ENCODE measurements around the gene TRIM10.

Gene TRIM10

DNA sequence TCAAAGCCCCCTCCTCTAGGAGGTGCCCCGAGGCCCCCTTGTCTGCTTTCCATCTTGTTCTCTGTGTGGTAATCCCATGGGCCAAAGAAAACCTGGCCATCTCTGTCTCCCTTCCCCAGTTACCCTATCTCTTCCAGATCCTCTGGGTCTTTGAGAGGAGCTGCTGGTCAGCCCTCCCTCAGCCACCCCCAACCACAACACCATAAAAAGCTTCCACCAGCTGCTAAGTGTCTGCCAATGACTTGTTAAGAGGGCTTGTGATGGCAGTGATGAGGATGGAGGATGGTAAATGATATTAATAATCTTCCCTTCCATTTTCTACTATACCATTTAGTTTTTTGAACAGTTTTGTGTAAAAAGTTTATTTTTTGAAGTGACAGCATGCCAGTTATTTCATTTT, 34.9 kb upstream of the TRIM10 start:
- no peak overlapping the region for H3K27ac ChIP-seq (ENCODE audit: low read depth, low read length, severe bottlenecking)
- H3K9me3 ChIP-seq (ENCODE audit: control insufficient read depth, low read length): no peaks in the 10 kb centered on the region
- no peaks in the 10 kb centered on the region for H3K4me1 ChIP-seq (ENCODE audit: control insufficient read depth, insufficient read depth, low read length, poor library complexity, severe bottlenecking)
- WGBS, 2 experiments (ENCODE audit: insufficient coverage in 2 of 2): 88% methylated on average over 1 of the region's 1 CpG; no CpG with 5 or more reads in 1 of the 2 experiments
- H3K36me3 ChIP-seq (ENCODE audit: control insufficient read depth, insufficient read depth, low read length): peaks cover 67% of the 10 kb centered on the region
- H3K4me3 ChIP-seq (ENCODE audit: extremely low read depth, insufficient read depth, low read length, poor library complexity, severe bottlenecking): no peak overlapping the region

DNA sequence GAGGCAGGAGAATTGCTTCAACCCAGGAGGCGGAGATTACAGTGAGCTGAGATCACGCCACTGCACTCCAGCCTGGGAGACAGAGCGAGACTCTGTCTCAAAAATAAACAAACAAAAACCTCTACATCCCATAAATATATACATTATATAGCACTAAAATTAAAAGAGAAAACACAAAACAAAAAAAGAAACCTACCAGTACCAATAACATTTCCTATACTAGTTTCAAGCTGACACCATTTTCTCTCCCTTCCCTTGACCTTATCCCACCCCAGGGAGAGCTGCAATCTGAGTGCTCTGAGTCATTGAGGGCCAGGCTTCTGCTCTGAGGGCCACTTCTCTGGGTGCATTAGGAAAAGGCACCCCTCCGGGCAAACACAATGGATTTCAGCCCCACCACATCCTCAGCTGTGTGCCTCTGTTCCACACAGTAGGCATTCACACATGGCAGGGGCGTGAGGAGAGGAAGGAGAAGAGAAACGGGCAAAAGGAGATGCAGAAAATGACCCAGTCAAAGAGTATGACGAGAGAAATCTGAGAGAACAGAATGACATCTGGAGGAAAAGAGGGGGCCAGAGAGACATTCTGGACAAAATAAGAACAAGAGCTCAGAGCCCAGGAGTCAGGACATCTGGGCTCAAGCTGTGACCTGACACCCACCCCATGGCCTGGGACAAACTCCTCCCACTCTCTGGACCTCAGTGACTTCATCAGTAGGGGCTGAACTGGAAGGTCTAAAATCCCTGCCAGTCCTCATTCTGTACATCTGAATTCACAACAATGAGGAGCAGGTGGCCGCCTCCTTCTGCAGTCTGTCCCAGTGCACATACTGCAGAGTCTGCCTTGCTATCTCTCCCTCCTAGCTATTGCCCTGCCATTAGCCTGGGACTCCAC, 34.0 kb upstream of the TRIM10 start:
- Histone ChIP-seq H3K36me3 (ENCODE audit: control insufficient read depth, insufficient read depth, low read length) (peaks cover 67% of the 10 kb centered on the region), H3K4me3 (ENCODE audit: extremely low read depth, insufficient read depth, low read length, poor library complexity, severe bottlenecking) (no peak overlapping the region), H3K27ac (ENCODE audit: low read depth, low read length, severe bottlenecking) (no peak overlapping the region), H3K9me3 (ENCODE audit: control insufficient read depth, low read length) (no peaks in the 10 kb centered on the region), H3K4me1 (ENCODE audit: control insufficient read depth, insufficient read depth, low read length, poor library complexity, severe bottlenecking) (no peaks in the 10 kb centered on the region)
- 82 to 96% methylated on average over 2 to 6 of the region's 8 CpGs for WGBS, 2 experiments (ENCODE audit: insufficient coverage in 2 of 2)

DNA sequence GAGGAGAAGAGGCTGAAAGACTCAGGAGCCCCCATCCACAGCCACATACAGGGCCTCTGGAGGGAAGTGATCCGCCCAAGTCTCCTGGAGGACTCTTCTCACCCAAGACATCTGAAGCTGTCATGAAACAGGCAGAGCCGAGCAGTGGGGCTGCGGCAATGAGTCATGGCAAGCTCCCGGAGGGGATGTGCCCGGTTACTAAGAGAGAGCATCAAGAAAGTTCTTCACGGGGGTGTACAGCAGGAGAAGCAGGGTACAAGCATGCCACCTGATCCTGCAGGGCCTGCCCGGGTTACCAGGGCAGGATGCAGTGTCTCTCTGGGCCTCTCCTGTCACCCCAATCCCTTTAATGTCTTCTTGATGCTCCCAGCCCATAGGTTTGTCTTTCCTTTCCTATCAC, 31.1 kb upstream of the TRIM10 start:
- 86 to 90% methylated on average over 6 of the region's 7 CpGs for WGBS, 2 experiments (ENCODE audit: insufficient coverage in 2 of 2)
- Histone ChIP-seq H3K9me3 (ENCODE audit: control insufficient read depth, low read length) (no peaks in the 10 kb centered on the region), H3K4me3 (ENCODE audit: extremely low read depth, insufficient read depth, low read length, poor library complexity, severe bottlenecking) (no peak overlapping the region), H3K27ac (ENCODE audit: low read depth, low read length, severe bottlenecking) (no peak overlapping the region), H3K36me3 (ENCODE audit: control insufficient read depth, insufficient read depth, low read length) (peaks cover 66% of the 10 kb centered on the region), H3K4me1 (ENCODE audit: control insufficient read depth, insufficient read depth, low read length, poor library complexity, severe bottlenecking) (no peaks in the 10 kb centered on the region)

GRCh38 chr6:30188541-30188940, 27.5 kb upstream of the TRIM10 start:
- WGBS, 2 experiments (ENCODE audit: insufficient coverage in 2 of 2): 92 to 93% methylated on average over 5 of the region's 5 CpGs
- Histone ChIP-seq H3K4me1 (ENCODE audit: control insufficient read depth, insufficient read depth, low read length, poor library complexity, severe bottlenecking) (no peaks in the 10 kb centered on the region), H3K36me3 (ENCODE audit: control insufficient read depth, insufficient read depth, low read length) (peaks cover 65% of the 10 kb centered on the region), H3K9me3 (ENCODE audit: control insufficient read depth, low read length) (no peaks in the 10 kb centered on the region), H3K27ac (ENCODE audit: low read depth, low read length, severe bottlenecking) (no peak overlapping the region), H3K4me3 (ENCODE audit: extremely low read depth, insufficient read depth, low read length, poor library complexity, severe bottlenecking) (no peak overlapping the region)

DNA sequence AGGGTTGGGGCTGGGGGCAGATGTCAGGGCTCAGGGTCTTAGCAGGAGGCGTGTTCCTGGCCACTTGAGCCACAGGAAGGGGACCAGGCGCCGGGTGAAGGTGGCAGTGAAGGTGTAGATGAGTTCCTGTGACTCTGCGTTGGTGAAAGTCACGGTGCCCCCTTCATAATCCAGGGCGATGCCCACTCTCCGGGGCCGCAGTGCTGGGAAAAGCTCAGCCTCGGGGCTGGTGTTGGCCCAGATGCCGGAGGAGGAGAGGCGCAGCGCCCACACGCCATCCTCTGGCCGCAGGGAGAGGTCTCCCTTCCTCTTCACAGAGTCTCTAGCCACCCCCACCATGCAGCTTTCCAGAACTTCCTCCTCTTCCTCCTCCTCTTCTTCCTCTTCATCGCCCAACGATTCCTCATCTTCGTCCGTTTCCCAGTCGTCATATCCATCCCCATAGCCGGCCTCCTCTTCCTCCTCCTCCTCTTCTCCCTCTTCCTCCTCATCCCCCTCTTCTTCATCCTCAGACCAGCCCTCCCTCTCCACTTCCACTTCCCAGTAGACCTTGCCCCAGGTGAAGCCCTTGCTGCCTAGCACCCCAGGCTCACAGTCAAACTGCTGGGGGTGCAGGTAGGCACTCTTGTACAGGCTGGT, 25.0 kb upstream of the TRIM10 start:
- peaks cover 55% of the 10 kb centered on the region for H3K36me3 ChIP-seq (ENCODE audit: control insufficient read depth, insufficient read depth, low read length)
- 91 to 94% methylated on average over 19 to 20 of the region's 20 CpGs for whole genome bisulfite sequencing, 2 experiments (ENCODE audit: insufficient coverage in 2 of 2)

DNA sequence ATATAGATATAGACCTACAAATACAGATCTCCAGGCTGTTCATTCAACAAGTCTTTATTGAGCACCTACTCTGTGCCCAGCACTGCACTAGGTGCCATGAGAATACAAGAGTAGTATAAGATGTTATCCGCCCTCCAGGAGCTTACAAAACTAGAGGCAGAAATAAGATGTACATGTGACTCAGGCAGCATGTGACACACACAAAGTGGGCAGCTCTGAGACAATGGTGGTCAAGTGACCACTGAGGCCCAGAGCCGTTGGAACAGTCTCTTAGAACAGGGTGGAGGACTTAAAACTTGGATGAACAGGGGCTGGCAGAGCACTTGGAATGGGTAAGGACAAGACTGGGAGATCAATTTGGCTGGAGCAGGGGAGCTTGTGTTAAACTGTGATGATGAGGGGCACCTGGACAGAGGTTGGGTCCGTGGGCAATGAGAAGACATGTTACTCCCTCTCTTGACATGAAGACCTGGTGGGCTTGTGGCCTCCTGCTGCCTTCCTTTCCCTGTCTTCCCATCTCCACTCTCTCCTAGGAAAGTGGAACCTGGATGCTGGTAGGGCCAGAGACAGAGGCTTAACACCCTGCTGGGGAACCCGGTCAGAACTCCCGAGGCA, 23.5 kb upstream of the TRIM10 start:
- Histone ChIP-seq H3K27ac (ENCODE audit: low read depth, low read length, severe bottlenecking) (no peak overlapping the region), H3K9me3 (ENCODE audit: control insufficient read depth, low read length) (peaks cover 4% of the 10 kb centered on the region), H3K36me3 (ENCODE audit: control insufficient read depth, insufficient read depth, low read length) (peaks cover 42% of the 10 kb centered on the region), H3K4me1 (ENCODE audit: control insufficient read depth, insufficient read depth, low read length, poor library complexity, severe bottlenecking) (no peaks in the 10 kb centered on the region), H3K4me3 (ENCODE audit: extremely low read depth, insufficient read depth, low read length, poor library complexity, severe bottlenecking) (no peak overlapping the region)
- WGBS, 2 experiments (ENCODE audit: insufficient coverage in 2 of 2): 94 to 97% methylated on average over 3 to 4 of the region's 5 CpGs

More for the DNA sequence above, 25.0 kb upstream of the TRIM10 start:
- Histone ChIP-seq H3K4me3 (ENCODE audit: extremely low read depth, insufficient read depth, low read length, poor library complexity, severe bottlenecking) (no peak overlapping the region), H3K27ac (ENCODE audit: low read depth, low read length, severe bottlenecking) (no peak overlapping the region), H3K9me3 (ENCODE audit: control insufficient read depth, low read length) (no peaks in the 10 kb centered on the region), H3K4me1 (ENCODE audit: control insufficient read depth, insufficient read depth, low read length, poor library complexity, severe bottlenecking) (no peaks in the 10 kb centered on the region)

DNA sequence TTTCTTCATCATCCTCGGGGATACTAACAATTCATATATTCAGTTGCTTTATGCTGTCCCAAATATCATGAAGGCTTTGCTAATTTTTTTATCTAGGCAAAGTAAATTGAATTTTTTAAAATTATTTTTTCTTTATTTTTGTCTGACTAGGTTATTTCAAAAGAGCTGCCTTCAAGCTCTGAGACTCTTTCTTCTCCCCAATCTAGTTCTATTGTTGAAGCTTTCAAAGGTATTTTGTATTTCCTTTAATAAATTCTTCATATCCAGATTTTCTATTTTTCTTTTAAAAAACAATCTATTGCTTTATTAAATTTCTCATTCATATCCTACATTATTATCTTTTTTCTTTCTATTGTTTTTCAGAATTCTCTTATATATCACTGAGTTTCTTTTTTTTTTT, 19.1 kb upstream of the TRIM10 start:
- peaks cover 6% of the 10 kb centered on the region for H3K36me3 ChIP-seq (ENCODE audit: control insufficient read depth, insufficient read depth, low read length)
- no peak overlapping the region for H3K4me3 ChIP-seq (ENCODE audit: extremely low read depth, insufficient read depth, low read length, poor library complexity, severe bottlenecking)
- H3K9me3 ChIP-seq (ENCODE audit: control insufficient read depth, low read length): peaks cover 6% of the 10 kb centered on the region
- no peak overlapping the region for H3K27ac ChIP-seq (ENCODE audit: low read depth, low read length, severe bottlenecking)
- no peaks in the 10 kb centered on the region for H3K4me1 ChIP-seq (ENCODE audit: control insufficient read depth, insufficient read depth, low read length, poor library complexity, severe bottlenecking)
- WGBS, 2 experiments (ENCODE audit: insufficient coverage in 2 of 2): no CpG with 5 or more reads among the region's 1 CpG

DNA sequence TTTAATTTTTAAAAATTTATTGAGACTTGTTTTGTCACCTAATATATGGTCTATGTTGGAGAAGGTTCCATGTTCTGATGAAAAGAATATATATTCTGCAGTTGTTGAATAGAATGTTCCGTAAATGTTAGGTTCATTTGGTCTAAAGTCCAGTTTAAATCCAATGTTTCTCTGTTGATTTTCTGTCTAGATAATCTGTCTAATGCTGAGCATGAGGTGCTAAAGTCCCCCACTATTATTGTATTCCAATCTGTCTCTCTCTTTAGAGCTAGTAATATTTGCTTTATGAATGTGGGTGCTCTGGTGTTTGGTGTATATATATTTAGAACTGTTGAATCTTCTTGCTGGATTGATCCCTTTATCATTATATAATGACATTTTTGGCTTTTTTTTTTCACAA, 17.8 kb upstream of the TRIM10 start:
- Histone ChIP-seq H3K9me3 (ENCODE audit: control insufficient read depth, low read length) (peaks cover 6% of the 10 kb centered on the region), H3K4me1 (ENCODE audit: control insufficient read depth, insufficient read depth, low read length, poor library complexity, severe bottlenecking) (no peaks in the 10 kb centered on the region), H3K4me3 (ENCODE audit: extremely low read depth, insufficient read depth, low read length, poor library complexity, severe bottlenecking) (no peak overlapping the region), H3K36me3 (ENCODE audit: control insufficient read depth, insufficient read depth, low read length) (no peaks in the 10 kb centered on the region), H3K27ac (ENCODE audit: low read depth, low read length, severe bottlenecking) (no peak overlapping the region)
- 78 to 83% methylated on average over 1 of the region's 1 CpG for WGBS, 2 experiments (ENCODE audit: insufficient coverage in 2 of 2)

DNA sequence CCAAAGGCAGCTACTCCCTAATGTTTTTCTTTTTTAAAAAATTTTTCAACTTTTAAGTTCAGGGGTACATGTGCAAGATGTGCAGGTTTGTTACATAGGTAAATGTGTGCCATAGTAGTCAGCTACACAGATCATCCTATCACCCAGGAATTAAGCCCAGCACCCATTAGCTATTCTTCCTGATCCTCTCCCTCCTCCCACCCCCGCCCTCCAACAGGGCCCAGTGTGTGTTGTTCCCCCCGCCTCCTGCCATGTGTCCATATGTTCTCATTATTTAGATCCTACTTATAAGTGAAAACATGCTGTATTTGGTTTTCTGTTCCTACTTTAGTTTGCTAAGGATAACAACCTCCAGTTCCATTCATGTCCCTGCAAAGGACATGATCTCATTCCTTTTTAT, 14.8 kb upstream of the TRIM10 start:
- H3K9me3 ChIP-seq (ENCODE audit: control insufficient read depth, low read length): peaks cover 6% of the 10 kb centered on the region
- no peaks in the 10 kb centered on the region for H3K4me1 ChIP-seq (ENCODE audit: control insufficient read depth, insufficient read depth, low read length, poor library complexity, severe bottlenecking)
- H3K4me3 ChIP-seq (ENCODE audit: extremely low read depth, insufficient read depth, low read length, poor library complexity, severe bottlenecking): no peak overlapping the region
- no peaks in the 10 kb centered on the region for H3K36me3 ChIP-seq (ENCODE audit: control insufficient read depth, insufficient read depth, low read length)
- H3K27ac ChIP-seq (ENCODE audit: low read depth, low read length, severe bottlenecking): no peak overlapping the region
- no CpG with 5 or more reads among the region's 2 CpGs for WGBS, 2 experiments (ENCODE audit: insufficient coverage in 2 of 2)

DNA sequence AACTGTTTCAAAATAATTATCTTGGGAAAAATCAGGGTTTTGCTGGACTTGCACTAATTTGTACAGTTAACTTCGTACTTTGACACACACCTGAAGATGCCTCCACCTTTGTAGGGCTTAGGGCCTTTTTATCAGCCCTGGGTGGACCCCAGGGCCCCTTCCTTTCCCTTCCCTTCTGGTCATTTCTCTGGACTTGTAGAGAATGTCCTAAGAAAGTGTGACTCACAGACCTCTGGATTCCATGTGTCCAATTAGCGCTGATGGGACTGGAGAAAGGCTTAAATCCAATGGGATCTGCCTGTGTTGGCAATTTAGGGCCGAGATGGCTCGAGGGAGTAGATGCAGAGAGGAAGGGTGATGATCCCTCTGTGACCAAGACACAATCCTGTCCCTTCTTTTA, 11.7 kb upstream of the TRIM10 start:
- Histone ChIP-seq H3K36me3 (ENCODE audit: control insufficient read depth, insufficient read depth, low read length) (no peaks in the 10 kb centered on the region), H3K9me3 (ENCODE audit: control insufficient read depth, low read length) (no peaks in the 10 kb centered on the region), H3K4me3 (ENCODE audit: extremely low read depth, insufficient read depth, low read length, poor library complexity, severe bottlenecking) (no peak overlapping the region), H3K4me1 (ENCODE audit: control insufficient read depth, insufficient read depth, low read length, poor library complexity, severe bottlenecking) (no peaks in the 10 kb centered on the region), H3K27ac (ENCODE audit: low read depth, low read length, severe bottlenecking) (no peak overlapping the region)
- WGBS, 2 experiments (ENCODE audit: insufficient coverage in 2 of 2): 82 to 93% methylated on average over 4 of the region's 4 CpGs
